Skin of body (tissue), 2 donors: ENCODE data around the gene NRCAM. TPM values are rescaled to one million over a fixed set of nuclear protein-coding genes. Genes with fewer than 3 reads are reported as not detected.
"Not testable (repeated sequence)": the region's sequence is repeated elsewhere in the genome, so short reads cannot be mapped to it uniquely, and the experiment has no call there.

Experiments
- DNase-seq: peaks from one replicate; lab custom pipeline; 2025; lab: John Stamatoyannopoulos, UW
- total RNA-seq: library from RNA; depleted of rRNA; stranded (reverse); fragments of >200 nt; gene quantifications from one replicate; pipeline ENCODE4 v1.2.3, GENCODE V29; 2014

The NRCAM gene
- total RNA-seq, 1 donor from 2014 or later = 7.9 TPM

- no peak for DNase-seq
These were observed 171.8 kb downstream of the NRCAM start for GRCh38 chr7:108284349-108285002.

GRCh38 chr7:108283252-108283651 is 173.0 kb downstream of the NRCAM start:
- no peak for DNase-seq

- no peak for DNase-seq
These were observed 173.7 kb downstream of the NRCAM start for GRCh38 chr7:108282427-108282996.

- DNase-seq = no peak
These were observed 176.1 kb downstream of the NRCAM start for GRCh38 chr7:108280136-108280535.

GRCh38 chr7:108278776-108279175 is 177.5 kb downstream of the NRCAM start:
- no peak for DNase-seq

GRCh38 chr7:108278281-108278680 is 178.0 kb downstream of the NRCAM start:
- DNase-seq = no peak

GRCh38 chr7:108274447-108274846 is 181.8 kb downstream of the NRCAM start:
- not testable (repeated sequence) for DNase-seq

GRCh38 chr7:108272891-108273290 is 183.3 kb downstream of the NRCAM start:
- not testable (repeated sequence) for DNase-seq

- DNase-seq = no peak
These were observed 185.7 kb downstream of the NRCAM start for GRCh38 chr7:108270385-108271015.

- DNase-seq = no peak
These were observed 187.9 kb downstream of the NRCAM start for GRCh38 chr7:108268200-108268820.

- DNase-seq = no peak
These were observed 188.6 kb downstream of the NRCAM start for GRCh38 chr7:108267615-108268014.

- DNase-seq = no peak
These were observed 189.7 kb downstream of the NRCAM start for GRCh38 chr7:108266491-108266890.

GRCh38 chr7:108266035-108266434 is 190.2 kb downstream of the NRCAM start:
- DNase-seq = no peak

GRCh38 chr7:108265007-108265406 is 191.2 kb downstream of the NRCAM start:
- DNase-seq = no peak

GRCh38 chr7:108263425-108263824 is 192.8 kb downstream of the NRCAM start:
- no peak for DNase-seq

- DNase-seq = no peak
These were observed 194.5 kb downstream of the NRCAM start for GRCh38 chr7:108261560-108262255.

GRCh38 chr7:108259447-108259846 is 196.8 kb downstream of the NRCAM start:
- DNase-seq = not testable (repeated sequence)

- no peak for DNase-seq
These were observed 198.3 kb downstream of the NRCAM start for GRCh38 chr7:108257954-108258353.

- DNase-seq = no peak
These were observed 202.0 kb downstream of the NRCAM start for GRCh38 chr7:108254259-108254658.

GRCh38 chr7:108253275-108254044 is 202.8 kb downstream of the NRCAM start:
- DNase-seq = no peak

GRCh38 chr7:108252177-108252576 is 204.1 kb downstream of the NRCAM start:
- no peak for DNase-seq
